Left ventricle myocardium inferior (tissue), 1 donor: ENCODE measurements around the gene PRR14. TPM values are rescaled to one million over a fixed set of nuclear protein-coding genes. Genes with fewer than 3 reads are reported as not detected.

Experiments used
- DNase-seq: peaks from one replicate; pipeline ENCODE4 v3.0.0-alpha.2; 2020
- H3K27ac ChIP-seq: fragments of 200-600 bp; replicated peaks from 2 replicates; pipeline ENCODE4 v1.8.0; 2021
- H3K27me3 ChIP-seq: fragments of 200-600 bp; 2 replicates; pipeline ENCODE4 v1.8.0; 2021; ENCODE audit warnings: low read depth
- H3K36me3 ChIP-seq: fragments of 200-600 bp; 2 replicates; pipeline ENCODE4 v1.8.0; 2021
- H3K4me1 ChIP-seq: fragments of 200-600 bp; 2 replicates; pipeline ENCODE4 v1.8.0; 2021
- H3K4me3 ChIP-seq: fragments of 200-600 bp; 2 replicates; pipeline ENCODE4 v1.8.0; 2021; ENCODE audit warnings: mild to moderate bottlenecking, moderate library complexity
- H3K9me3 ChIP-seq: fragments of 200-600 bp; replicated peaks from 2 replicates; pipeline ENCODE4 v1.8.0; 2021
- CTCF ChIP-seq: fragments of 200-600 bp; IDR thresholded peaks from 2 replicates; pipeline ENCODE4 v1.8.0; 2021; ENCODE audit warnings: antibody characterized with exemption, mild to moderate bottlenecking, borderline replicate concordance
- intact Hi-C: fragments of 100-400 bp; cut with micrococcal nuclease; formaldehyde crosslinking; loops from one replicate; pipeline ENCODE4 v1.11.0; 2022
- total RNA-seq: library from RNA; stranded (reverse); fragmentation: NEBNext Ultra II Directional; extraction: Animal tissue kit (Norgen Biotek cat#: 25700); gene quantifications from one replicate; pipeline ENCODE4 v1.2.1, GENCODE V29; 2021
- donor health status: DM: no; HTN: yes; CAD: no; lungs with severe emphysema.

Gene PRR14
- total RNA-seq, 1 donor from 2014 or later: 15.4 TPM

DNA sequence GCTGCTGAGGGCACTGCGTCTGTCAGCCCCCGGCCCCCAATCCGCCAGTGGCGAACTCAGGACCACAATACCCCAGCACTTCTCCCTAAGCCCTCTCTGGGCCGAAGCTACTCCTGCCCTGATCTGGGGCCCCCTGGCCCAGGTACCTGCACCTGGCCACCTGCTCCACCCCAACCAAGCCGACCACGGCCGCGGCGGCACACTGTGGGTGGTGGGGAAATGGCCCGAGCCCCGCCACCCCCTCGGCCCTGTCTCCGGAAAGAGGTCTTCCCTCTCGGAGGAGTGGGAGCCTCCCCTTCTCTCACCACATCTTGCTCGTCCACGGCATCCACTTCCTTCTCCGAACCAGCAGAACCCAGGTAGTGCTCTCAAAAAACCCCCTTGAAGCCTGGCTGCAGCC is 4.1 kb downstream of the PRR14 start:
- no peak for DNase-seq
- Histone ChIP-seq H3K27me3 (no peaks in the 10 kb centered on the region), H3K36me3 (peaks cover 44% of the 10 kb centered on the region)

DNA sequence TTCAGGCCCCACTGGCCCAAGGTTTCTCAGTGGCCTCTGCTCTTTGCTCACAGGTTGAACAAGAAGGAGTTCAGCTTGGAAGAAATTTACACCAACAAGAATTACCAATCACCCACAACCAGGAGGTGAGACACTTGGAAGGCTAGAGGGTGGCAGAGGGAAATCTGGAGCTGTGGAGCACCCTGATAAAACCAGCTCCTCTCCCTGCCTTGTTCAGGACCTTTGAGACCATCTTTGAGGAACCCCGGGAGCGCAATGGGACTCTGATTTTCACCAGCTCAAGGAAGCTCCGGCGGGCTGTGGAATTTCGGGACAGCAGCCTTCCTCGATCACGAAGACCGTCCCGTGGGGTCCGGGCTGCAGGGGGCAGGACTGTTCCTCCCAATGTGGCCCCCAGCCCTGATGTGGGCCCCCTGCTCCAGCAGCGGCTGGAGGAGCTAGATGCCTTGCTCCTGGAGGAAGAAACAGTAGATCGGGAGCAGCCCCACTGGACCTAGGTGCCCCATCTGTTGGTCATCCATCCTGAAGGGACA is 5.1 kb downstream of the PRR14 start:
- Histone ChIP-seq H3K4me3 (no peak overlapping the region), H3K9me3 (no peaks in the 10 kb centered on the region), H3K27me3 (no peaks in the 10 kb centered on the region), H3K36me3 (peaks cover 50% of the 10 kb centered on the region), H3K27ac (peak overlapping the region; percentile 100), H3K4me1 (peaks cover 53% of the 10 kb centered on the region)
- no peak for TF ChIP-seq CTCF
- DNase-seq: no peak
- intact Hi-C loops: no loop called here

More for the DNA sequence above, 4.1 kb downstream of the PRR14 start:
- intact Hi-C loops: no loop called here
- Histone ChIP-seq H3K27ac (no peak overlapping the region), H3K4me3 (no peak overlapping the region), H3K9me3 (no peaks in the 10 kb centered on the region), H3K4me1 (peaks cover 49% of the 10 kb centered on the region)
- no peak for TF ChIP-seq CTCF

DNA sequence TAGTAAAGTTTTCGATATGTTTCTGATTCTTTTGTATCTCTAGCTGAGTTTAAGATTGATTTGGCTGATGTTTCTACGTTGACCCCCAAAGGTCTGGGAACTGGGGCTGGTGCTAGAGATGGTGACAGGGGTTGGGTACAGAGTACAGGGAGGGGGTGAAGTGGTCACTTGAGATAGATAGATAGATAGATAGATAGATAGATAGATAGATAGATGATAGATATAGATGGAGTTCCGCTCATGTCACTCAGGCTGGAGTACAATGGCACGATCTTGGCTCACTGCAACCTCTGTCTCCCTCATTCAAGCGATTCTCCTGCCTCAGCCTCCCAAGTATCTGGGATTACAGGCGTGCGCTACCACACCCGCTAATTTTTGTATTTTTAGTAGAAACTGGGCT is 5.6 kb downstream of the PRR14 start:
- Histone ChIP-seq H3K4me1 (peaks cover 53% of the 10 kb centered on the region), H3K36me3 (peaks cover 55% of the 10 kb centered on the region), H3K27ac (peak overlapping the region; percentile 100), H3K4me3 (no peak overlapping the region), H3K27me3 (no peaks in the 10 kb centered on the region), H3K9me3 (no peaks in the 10 kb centered on the region)
- DNase-seq: no peak
- TF ChIP-seq CTCF: no peak
- intact Hi-C loops: no loop called here

DNA sequence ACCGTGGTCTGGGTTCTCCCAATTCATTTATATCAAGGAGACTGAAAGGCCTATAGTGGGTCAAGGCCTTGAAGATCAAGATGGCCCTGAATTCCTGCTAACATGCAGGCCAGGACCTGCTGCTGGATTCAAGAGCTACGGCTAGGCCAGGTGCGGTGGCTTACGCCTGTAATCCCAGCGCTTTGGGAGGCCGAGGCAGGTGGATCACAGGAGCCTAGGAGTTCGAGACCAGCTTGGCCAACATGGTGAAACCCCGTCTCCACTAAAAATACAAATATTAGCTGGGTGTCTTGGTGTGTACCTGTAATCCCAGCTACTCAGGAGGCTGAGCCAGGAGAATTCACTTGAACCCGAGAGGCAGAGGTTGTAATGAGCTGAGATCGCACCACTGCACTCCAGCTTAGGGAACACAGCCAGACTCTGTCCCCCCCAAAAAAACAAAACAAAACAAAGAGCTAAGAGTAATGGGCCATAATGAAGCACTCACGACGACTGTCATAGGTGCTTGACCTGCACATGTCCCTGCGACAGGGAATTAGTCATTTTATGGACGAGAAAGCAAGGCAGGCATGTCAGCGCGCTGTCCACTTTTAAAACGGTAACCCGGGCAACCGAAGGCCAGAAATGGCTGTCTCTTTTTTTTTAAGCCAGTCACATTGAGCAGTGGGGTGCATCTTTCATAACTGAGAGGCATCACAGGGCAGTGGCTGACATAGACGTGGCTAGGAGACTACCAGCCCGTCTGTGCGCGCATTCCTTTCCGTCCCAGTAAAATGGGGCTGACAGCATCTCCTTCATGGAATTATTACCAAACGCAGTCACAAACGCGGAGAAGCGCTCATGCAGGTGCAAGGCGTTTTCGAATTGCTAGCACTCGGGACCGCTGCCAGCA is 6.5 kb downstream of the PRR14 start:
- intact Hi-C loops: no loop called here
- peaks cover 53% of the 10 kb centered on the region for H3K4me1 ChIP-seq

More for the DNA sequence above, 6.5 kb downstream of the PRR14 start:
- peak overlapping the region; percentile 100 for H3K27ac ChIP-seq
- no peak for TF ChIP-seq CTCF
- peaks cover 63% of the 10 kb centered on the region for H3K36me3 ChIP-seq
- H3K27me3 ChIP-seq: no peaks in the 10 kb centered on the region
- H3K9me3 ChIP-seq: no peaks in the 10 kb centered on the region
- no peak for DNase-seq
- H3K4me3 ChIP-seq: peak overlapping the region; percentile 88
